ENCODE data around the gene GCAT. TPM values are rescaled to one million over a fixed set of nuclear protein-coding genes. Genes with fewer than 3 reads are reported as not detected.

The GCAT gene
- polyA plus RNA-seq, 3 donors, result 0.56 to 1.9 (median 1.1) TPM

- Histone ChIP-seq H3K27me3 (ENCODE audit: control insufficient read depth in 2 of 2, insufficient read depth in 2 of 2, low read length in 2 of 2) (peaks cover 25 to 59% of the 10 kb centered on the region in 2 donors), H3K4me3 (replicated peaks in 1 of 3; ENCODE audit: low read depth in 2 of 3, low read length in 3 of 3) (peak overlapping the region in 2 of 3 experiments; percentile 68 to 79), H3K79me2 (ENCODE audit: insufficient read depth, low read length) (peaks cover 11% of the 10 kb centered on the region), H3K4me1 (ENCODE audit: control insufficient read depth in 1 of 2, insufficient read depth in 2 of 2, low read length in 2 of 2) (peaks cover 57 to 64% of the 10 kb centered on the region in 2 donors), H3K9me3 (replicated peaks in 1 of 2; ENCODE audit: control insufficient read depth in 1 of 2, insufficient read depth in 1 of 2, low read length in 2 of 2) (peaks cover 0 to 5% of the 10 kb centered on the region in 2 donors), H3K27ac (ENCODE audit: low read depth in 1 of 2, low read length in 2 of 2) (no peak overlapping the region), H3K9ac (ENCODE audit: insufficient read depth, low read length, poor library complexity, severe bottlenecking) (peak overlapping the region; percentile 48), H3K36me3 (replicated peaks in 1 of 2; ENCODE audit: control insufficient read depth in 1 of 2, insufficient read depth in 2 of 2, low read length in 2 of 2) (no peaks in the 10 kb centered on the region), H2AFZ (ENCODE audit: insufficient read depth, low read depth, low read length, poor library complexity, severe bottlenecking) (peak overlapping the region; percentile 91), H3K4me2 (replicated peaks; ENCODE audit: extremely low read depth, low read length, poor library complexity, severe bottlenecking) (peak overlapping the region; percentile 91), H4K20me1 (ENCODE audit: insufficient read depth, low read length) (peaks cover 13% of the 10 kb centered on the region)
- H3K9me3 Mint-ChIP-seq, result peaks cover 0 to 17% (median 7%) of the 10 kb centered on the region in 7 donors
- H3K4me3 Mint-ChIP-seq, result peak overlapping the region; percentile 75 to 88
- peaks cover 60 to 71% (median 62%) of the 10 kb centered on the region in 3 donors for H3K27me3 Mint-ChIP-seq (ENCODE audit: low read depth in 3 of 3)
- no peak for DNase-seq
- TF ChIP-seq CTCF (IDR thresholded peaks at IDR 0.05), result no peak
- intact Hi-C loops (cut with micrococcal nuclease), result loop anchor here in 1 of 2 donors (10.0 kb wide), 1 partner anchor 118 kb away; the partner anchor contains the start of gene NOL12
- H3K27ac Mint-ChIP-seq, result peak overlapping the region in 1 of 7 donors; percentile 50
- peaks cover 8 to 16% of the 10 kb centered on the region in 2 donors for H3K36me3 Mint-ChIP-seq
- peaks cover 50% of the 10 kb centered on the region for H3K4me1 Mint-ChIP-seq
- 25% methylated on average over 13 of the region's 16 CpGs for WGBS (ENCODE audit: insufficient coverage)
Measured at GRCh38 chr22:37803195-37803638, 4.5 kb upstream of the GCAT start.

DNA sequence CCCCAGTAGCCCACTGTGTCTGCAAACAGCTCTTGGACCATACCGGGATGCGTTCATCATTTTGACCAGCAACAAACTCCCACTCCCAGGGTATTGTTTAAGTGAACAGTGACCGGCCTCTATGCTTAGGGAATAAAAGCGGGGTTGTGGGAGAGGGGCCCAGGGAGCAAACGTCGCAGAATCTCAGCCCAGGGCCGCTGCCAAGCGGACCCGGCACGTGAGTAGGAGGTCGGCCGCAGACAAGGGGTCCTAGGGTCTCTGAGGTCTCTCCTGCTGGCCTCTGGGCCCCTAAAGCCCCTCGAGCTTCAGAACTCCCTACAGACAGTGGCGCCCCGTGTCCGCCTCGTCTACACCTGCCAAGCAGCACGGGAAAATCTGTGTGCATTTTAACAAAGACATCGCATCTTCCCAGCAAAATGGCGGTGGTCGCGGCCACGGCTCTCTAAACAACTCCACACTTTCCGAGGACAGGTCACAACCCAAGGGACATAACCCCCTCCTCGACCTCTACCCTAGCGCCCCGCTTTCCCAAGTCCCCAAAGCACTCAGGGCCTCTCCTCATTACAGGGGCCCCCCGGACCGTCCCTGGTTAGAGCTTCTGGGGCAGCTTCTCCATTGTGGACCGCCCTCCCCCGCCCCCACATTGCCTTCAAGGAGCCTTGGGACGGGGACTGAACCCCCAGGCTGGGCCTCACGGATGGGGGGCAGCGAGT is 3.9 kb upstream of the GCAT start:
- no peak for DNase-seq
- Histone ChIP-seq H3K4me1 (ENCODE audit: control insufficient read depth in 1 of 2, insufficient read depth in 2 of 2, low read length in 2 of 2) (peaks cover 60 to 70% of the 10 kb centered on the region in 2 donors), H2AFZ (ENCODE audit: insufficient read depth, low read depth, low read length, poor library complexity, severe bottlenecking) (peak overlapping the region; percentile 92), H4K20me1 (ENCODE audit: insufficient read depth, low read length) (peaks cover 13% of the 10 kb centered on the region), H3K4me3 (replicated peaks in 1 of 3; ENCODE audit: low read depth in 2 of 3, low read length in 3 of 3) (peak overlapping the region in 1 of 3 experiments; percentile 79), H3K27ac (ENCODE audit: low read depth in 1 of 2, low read length in 2 of 2) (no peak overlapping the region), H3K79me2 (ENCODE audit: insufficient read depth, low read length) (peaks cover 11% of the 10 kb centered on the region), H3K27me3 (ENCODE audit: control insufficient read depth in 2 of 2, insufficient read depth in 2 of 2, low read length in 2 of 2) (peaks cover 25 to 63% of the 10 kb centered on the region in 2 donors), H3K36me3 (replicated peaks in 1 of 2; ENCODE audit: control insufficient read depth in 1 of 2, insufficient read depth in 2 of 2, low read length in 2 of 2) (no peaks in the 10 kb centered on the region), H3K4me2 (replicated peaks; ENCODE audit: extremely low read depth, low read length, poor library complexity, severe bottlenecking) (peak overlapping the region; percentile 89), H3K9ac (ENCODE audit: insufficient read depth, low read length, poor library complexity, severe bottlenecking) (no peak overlapping the region), H3K9me3 (replicated peaks in 1 of 2; ENCODE audit: control insufficient read depth in 1 of 2, insufficient read depth in 1 of 2, low read length in 2 of 2) (peaks cover 0 to 5% of the 10 kb centered on the region in 2 donors)
- Mint-ChIP-seq H3K27me3 (ENCODE audit: low read depth in 3 of 3) (peaks cover 63 to 75% (median 68%) of the 10 kb centered on the region in 3 donors), H3K27ac (peak overlapping the region in 1 of 7 donors; percentile 70), H3K4me1 (peaks cover 54% of the 10 kb centered on the region), H3K36me3 (peaks cover 8 to 16% of the 10 kb centered on the region in 2 donors), H3K9me3 (peaks cover 0 to 17% (median 7%) of the 10 kb centered on the region in 7 donors), H3K4me3 (peak overlapping the region; percentile 60 to 88)
- intact Hi-C loops (cut with micrococcal nuclease), result loop anchor here in 1 of 2 donors (10.0 kb wide), 1 partner anchor 119 kb away; the partner anchor contains the start of gene NOL12
- 81% methylated on average over 27 of the region's 34 CpGs for WGBS (ENCODE audit: insufficient coverage)
- TF ChIP-seq CTCF (IDR thresholded peaks at IDR 0.05), result no peak
